GM12891 (cell line): ENCODE results near the gene SCUBE1.

ENCODE experiments used
- PAX5 ChIP-seq: IDR thresholded peaks from 2 replicates; pipeline ENCODE4 v1.6.1; 2011; ENCODE audit warnings: low read length, moderate library complexity, mild to moderate bottlenecking; ENCODE audit not compliant: insufficient read depth, severe bottlenecking
- POLR2A ChIP-seq: IDR thresholded peaks from 2 replicates; pipeline ENCODE4 v1.6.1; 2011; ENCODE audit warnings: low read depth, low read length, control low read depth
- POLR2AphosphoS5 ChIP-seq: IDR thresholded peaks from 2 replicates; pipeline ENCODE4 v1.6.1; 2011; ENCODE audit warnings: low read depth, low read length, control low read depth
- POU2F2 ChIP-seq: IDR thresholded peaks from 2 replicates; pipeline ENCODE4 v1.6.1; 2011; ENCODE audit warnings: low read depth, mild to moderate bottlenecking, control low read depth, low read length, moderate library complexity
- SPI1 ChIP-seq: IDR thresholded peaks from 2 replicates; pipeline ENCODE4 v1.6.1; 2011; ENCODE audit warnings: low read depth, low read length, control low read depth
- TAF1 ChIP-seq: IDR thresholded peaks from 2 replicates; pipeline ENCODE4 v1.6.1; 2011; ENCODE audit warnings: low read depth, low read length, control low read depth

DNA sequence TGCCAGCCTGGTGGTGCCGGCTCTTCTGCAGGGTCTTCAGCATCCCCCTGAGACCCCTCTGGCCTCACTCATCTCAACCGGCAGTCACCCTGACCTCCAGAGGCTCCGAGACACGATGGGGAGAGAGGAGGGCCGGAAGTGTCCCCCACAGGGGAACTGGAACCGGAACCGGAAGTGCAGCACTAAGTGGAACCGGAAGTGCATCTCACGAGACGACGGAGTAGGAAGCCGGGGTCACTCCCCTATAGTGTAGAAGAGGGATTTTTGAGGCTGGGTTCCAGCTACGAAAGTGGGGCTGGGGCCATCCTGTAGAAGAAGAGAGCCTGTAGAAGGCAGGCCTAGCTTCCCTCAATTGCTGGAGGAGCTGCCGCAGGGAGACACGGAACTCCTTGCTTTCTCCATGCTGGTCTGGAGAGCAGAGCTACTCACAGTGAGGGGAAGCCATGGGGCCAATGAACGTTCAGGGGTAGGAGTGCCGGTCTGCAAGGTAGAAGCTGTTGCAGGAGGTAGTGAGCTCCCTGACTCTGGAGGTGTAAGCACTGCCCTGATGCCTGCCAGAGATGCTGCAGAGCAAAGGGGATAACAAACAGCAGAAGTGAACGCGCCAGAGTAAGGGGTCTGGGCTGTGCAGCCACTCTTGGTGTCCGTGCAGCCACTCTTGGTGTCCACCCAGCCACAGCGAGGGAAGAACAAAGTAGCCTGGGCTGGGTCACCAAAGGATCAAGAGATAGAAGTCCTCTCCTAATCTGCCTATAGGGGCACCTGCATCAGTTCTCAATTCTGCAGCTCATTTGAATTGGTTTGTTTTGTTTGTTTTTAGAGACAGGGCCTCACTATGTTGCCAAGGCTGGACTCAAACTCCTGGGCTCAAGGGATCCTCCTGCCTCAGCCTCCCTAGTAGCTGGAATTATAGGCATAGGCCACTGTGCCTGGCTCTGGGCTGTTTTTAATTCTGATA, 21.9 kb downstream of the SCUBE1 start:
- no peak for TF ChIP-seq POLR2A
- TF ChIP-seq TAF1 = no peak
- no peak for TF ChIP-seq POLR2AphosphoS5
- TF ChIP-seq POU2F2 = no peak
- no peak for TF ChIP-seq PAX5
- TF ChIP-seq SPI1 = no peak
